T-cell (primary cell): ENCODE measurements around the gene THAP4. TPM values are rescaled to one million over a fixed set of nuclear protein-coding genes. Genes with fewer than 3 reads are reported as not detected.

Experiments used
- ATAC-seq, 4 experiments: fragments of 200-7000 bp in 3 of 4; fragments of 150-1000 bp in 1 of 4; cut with Tn5 transposase; replicated peaks in 1 of 4; 1 replicate in 3 of 4; 2 replicates in 1 of 4; pipeline ENCODE4 v1.10.0; 2021; ENCODE audit warnings: moderate library complexity in 3 of 4, mild to moderate bottlenecking in 2 of 4, moderate number of reproducible peaks in 1 of 4
- CTCF ChIA-PET, 2 donors: fragments of 300-600 bp; sonication (Branson Sonifier 250); formaldehyde crosslinking; loops; one replicate each; lab custom pipeline; 2022; ENCODE audit warnings: antibody characterized with exemption in 2 of 2; lab: Charles Lee
- POLR2A ChIA-PET, 2 donors: fragments of 300-600 bp; sonication (Branson Sonifier 250); formaldehyde crosslinking; loops; one replicate each; lab custom pipeline; 2022; ENCODE audit warnings: antibody characterized with exemption in 2 of 2; lab: Charles Lee
- DNase-seq, 35 experiments: peaks; one replicate each; pipeline versions ENCODE4 v3.0.0 to v3.0.0-alpha.2; 2013 to 2023
- H3K27ac ChIP-seq: one replicate; pipeline ENCODE4 v1.5.1; 2013; ENCODE audit warnings: low read length
- H3K27me3 ChIP-seq, 2 experiments: replicated peaks in 1 of 2; 1 replicate in 1 of 2; 2 replicates in 1 of 2; pipeline versions ENCODE4 v1.6.1 to v1.7.0; 2013; ENCODE audit warnings: low read length in 1 of 2, mixed read lengths in 1 of 2; ENCODE audit not compliant: control insufficient read depth in 2 of 2, insufficient read depth in 2 of 2; ENCODE audit errors: extremely low read depth in 1 of 2
- H3K36me3 ChIP-seq, 2 donors: 1 replicate in 1 of 2; 2 replicates in 1 of 2; pipeline versions ENCODE4 v1.6.1 to v1.7.0; 2013; ENCODE audit warnings: low read length in 1 of 2; ENCODE audit not compliant: control insufficient read depth in 2 of 2, insufficient read depth in 1 of 2; ENCODE audit errors: extremely low read depth in 1 of 2
- H3K4me1 ChIP-seq, 2 experiments: 1 replicate in 1 of 2; 2 replicates in 1 of 2; pipeline versions ENCODE4 v1.6.1 to v1.7.0; 2013; ENCODE audit warnings: low read length in 2 of 2, mixed read lengths in 1 of 2; ENCODE audit not compliant: insufficient read depth in 2 of 2, control insufficient read depth in 1 of 2; ENCODE audit errors: extremely low read depth in 1 of 2
- H3K4me3 ChIP-seq, 2 donors: 1 replicate in 1 of 2; 2 replicates in 1 of 2; pipeline versions ENCODE4 v1.5.1 to v1.7.0; 2013; ENCODE audit warnings: mild to moderate bottlenecking in 2 of 2, low read length in 1 of 2, moderate library complexity in 1 of 2; ENCODE audit not compliant: control insufficient read depth in 1 of 2; ENCODE audit errors: extremely low read depth in 1 of 2
- H3K9me3 ChIP-seq: 2 replicates; pipeline ENCODE4 v1.7.0; 2013
- H3K27ac Mint-ChIP-seq, 2 donors: one replicate each; pipeline ENCODE4 v1.8.0; 2020 to 2021; ENCODE audit warnings: mild to moderate bottlenecking in 2 of 2, mixed read lengths in 2 of 2
- H3K27me3 Mint-ChIP-seq, 2 donors: one replicate each; pipeline ENCODE4 v1.8.0; 2021 to 2022; ENCODE audit warnings: mixed read lengths in 2 of 2
- H3K36me3 Mint-ChIP-seq: one replicate; pipeline ENCODE4 v1.8.0; 2021; ENCODE audit warnings: mixed read lengths
- H3K4me1 Mint-ChIP-seq, 3 donors: one replicate each; pipeline ENCODE4 v1.8.0; 2020 to 2022; ENCODE audit warnings: mixed read lengths in 3 of 3, mild to moderate bottlenecking in 1 of 3
- H3K4me3 Mint-ChIP-seq, 3 donors: one replicate each; pipeline ENCODE4 v1.8.0; 2020 to 2022; ENCODE audit warnings: mild to moderate bottlenecking in 3 of 3, mixed read lengths in 3 of 3, moderate library complexity in 3 of 3
- H3K9me3 Mint-ChIP-seq, 3 donors: one replicate each; pipeline ENCODE4 v1.8.0; 2020 to 2022; ENCODE audit warnings: mixed read lengths in 3 of 3
- whole genome bisulfite sequencing: methylation state at CpG from one replicate; pipeline ENCODE4 v1.1.5; 2013; ENCODE audit warnings: missing lambda C conversion rate; ENCODE audit not compliant: insufficient coverage; 5-methylcytosine and 5-hydroxymethylcytosine counted together
- total RNA-seq, 35 experiments: library from RNA in 6 of 35; stranded (reverse) in 6 of 35; fragments of 120-200 nt in 1 of 35; gene quantifications; one replicate each; pipeline versions ENCODE4 v1.2.1 to v1.2.4 and lab custom pipeline; 2013 to 2026

THAP4 gene
- total RNA-seq, 5 donors from 2014 or later (not counting 1 experiment from before 2014, with no cell fraction given), result 27.3 to 34.5 (median 29.7) TPM

- H3K27ac Mint-ChIP-seq, result no peak overlapping the region
- H3K9me3 ChIP-seq, result no peaks in the 10 kb centered on the region
- H3K36me3 Mint-ChIP-seq, result no peaks in the 10 kb centered on the region
- WGBS, result 50% methylated on average over 20 of the region's 25 CpGs
- peaks cover 15 to 43% of the 10 kb centered on the region in 2 donors for H3K27me3 Mint-ChIP-seq
- H3K4me1 Mint-ChIP-seq, result no peaks in the 10 kb centered on the region
- H3K4me1 ChIP-seq, result no peaks in the 10 kb centered on the region
- CTCF ChIA-PET, result no interaction called here
- H3K9me3 Mint-ChIP-seq, result no peaks in the 10 kb centered on the region
- POLR2A ChIA-PET, result no interaction called here
- no peak overlapping the region for H3K4me3 Mint-ChIP-seq
- DNase-seq, result no peak
- no peaks in the 10 kb centered on the region for H3K36me3 ChIP-seq
- peaks cover 12 to 85% of the 10 kb centered on the region in 2 experiments for H3K27me3 ChIP-seq
- ATAC-seq, result no peak
- no peak overlapping the region for H3K4me3 ChIP-seq
- no peak overlapping the region for H3K27ac ChIP-seq
Measured at GRCh38 chr2:241546771-241547498, 90.0 kb downstream of the THAP4 start.

- Histone ChIP-seq H3K27ac (no peak overlapping the region), H3K27me3 (peaks cover 12 to 82% of the 10 kb centered on the region in 2 experiments), H3K4me1 (peaks cover 0 to 9% of the 10 kb centered on the region in 2 experiments), H3K36me3 (no peaks in the 10 kb centered on the region), H3K9me3 (no peaks in the 10 kb centered on the region), H3K4me3 (no peak overlapping the region)
- peaks cover 0 to under 1% (median 0%) of the 10 kb centered on the region in 3 donors for H3K4me1 Mint-ChIP-seq
- H3K27me3 Mint-ChIP-seq, result peaks cover 8 to 36% of the 10 kb centered on the region in 2 donors
- no peaks in the 10 kb centered on the region for H3K9me3 Mint-ChIP-seq
- H3K27ac Mint-ChIP-seq, result no peak overlapping the region
- ChIA-PET POLR2A (no interaction called here), CTCF (no interaction called here)
- H3K4me3 Mint-ChIP-seq, result no peak overlapping the region
- ATAC-seq (no peak), DNase-seq (no peak)
- no peaks in the 10 kb centered on the region for H3K36me3 Mint-ChIP-seq
- 83% methylated on average over 7 of the region's 12 CpGs for WGBS
Measured at GRCh38 chr2:241545523-241546473, 91.2 kb downstream of the THAP4 start.

DNA sequence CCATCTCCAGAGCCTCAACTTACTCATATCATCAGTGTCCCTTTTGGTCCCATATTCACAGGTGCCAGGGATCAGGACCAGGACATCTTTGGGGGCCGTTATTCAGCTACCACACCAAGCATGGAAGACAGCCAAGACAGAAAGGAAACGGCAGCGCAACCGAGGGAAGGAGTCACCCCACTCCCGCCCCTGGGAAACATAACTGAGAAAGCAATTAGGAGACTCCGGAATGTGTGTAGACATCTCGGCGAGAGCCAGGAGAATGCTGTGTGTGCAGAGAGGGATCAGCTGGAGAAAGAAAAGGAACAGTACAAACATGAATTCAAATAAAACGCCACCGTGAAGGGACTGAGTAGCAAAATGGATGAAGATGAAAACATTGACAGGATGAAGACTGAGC lies 91.9 kb downstream of the THAP4 start:
- Histone ChIP-seq H3K4me3 (no peak overlapping the region), H3K27me3 (peaks cover 12 to 82% of the 10 kb centered on the region in 2 experiments), H3K4me1 (peaks cover 0 to 14% of the 10 kb centered on the region in 2 experiments), H3K9me3 (no peaks in the 10 kb centered on the region), H3K27ac (no peak overlapping the region), H3K36me3 (no peaks in the 10 kb centered on the region)
- Mint-ChIP-seq H3K9me3 (no peaks in the 10 kb centered on the region), H3K27me3 (peaks cover 11 to 40% of the 10 kb centered on the region in 2 donors), H3K36me3 (no peaks in the 10 kb centered on the region), H3K4me3 (no peak overlapping the region), H3K4me1 (peaks cover 0 to 4% (median 3%) of the 10 kb centered on the region in 3 donors), H3K27ac (no peak overlapping the region)
- ChIA-PET POLR2A (no interaction called here), CTCF (no interaction called here)
- DNase-seq (no peak), ATAC-seq (no peak)
- 87% methylated on average over 8 of the region's 10 CpGs for WGBS

GRCh38 chr2:241542278-241542605 lies 94.7 kb downstream of the THAP4 start:
- H3K9me3 ChIP-seq, result no peaks in the 10 kb centered on the region
- DNase-seq, result no peak
- ATAC-seq, result no peak
- no peak overlapping the region for H3K27ac Mint-ChIP-seq
- H3K36me3 Mint-ChIP-seq, result no peaks in the 10 kb centered on the region
- H3K4me1 ChIP-seq, result peaks cover 0 to 14% of the 10 kb centered on the region in 2 experiments
- POLR2A ChIA-PET, result no interaction called here
- H3K4me1 Mint-ChIP-seq, result peaks cover 0 to 4% (median 3%) of the 10 kb centered on the region in 3 donors
- no peak overlapping the region for H3K4me3 ChIP-seq
- no peaks in the 10 kb centered on the region for H3K36me3 ChIP-seq
- H3K4me3 Mint-ChIP-seq, result peak overlapping the region in 1 of 3 donors; percentile 26
- 85% methylated on average over 14 of the region's 15 CpGs for WGBS
- H3K27me3 Mint-ChIP-seq, result peaks cover 12 to 32% of the 10 kb centered on the region in 2 donors
- H3K27me3 ChIP-seq, result peaks cover 12 to 77% of the 10 kb centered on the region in 2 experiments
- H3K27ac ChIP-seq, result no peak overlapping the region
- no peaks in the 10 kb centered on the region for H3K9me3 Mint-ChIP-seq
- CTCF ChIA-PET, result no interaction called here

- H3K4me3 ChIP-seq, result peak overlapping the region in 1 of 2 donors; percentile 41
- H3K27ac ChIP-seq, result no peak overlapping the region
- ChIA-PET POLR2A (no interaction called here), CTCF (no interaction called here)
- no peaks in the 10 kb centered on the region for H3K9me3 ChIP-seq
- WGBS, result 30% methylated on average over 51 of the region's 62 CpGs
- H3K27me3 Mint-ChIP-seq, result peaks cover 12 to 32% of the 10 kb centered on the region in 2 donors
- DNase-seq, result no peak
- no peak overlapping the region for H3K27ac Mint-ChIP-seq
- peaks cover 0 to 14% of the 10 kb centered on the region in 2 experiments for H3K4me1 ChIP-seq
- H3K36me3 ChIP-seq, result no peaks in the 10 kb centered on the region
- peak overlapping the region in 1 of 3 donors; percentile 26 for H3K4me3 Mint-ChIP-seq
- peak in 1 of 4 experiments; percentile 18 for ATAC-seq
- no peaks in the 10 kb centered on the region for H3K9me3 Mint-ChIP-seq
- peaks cover 0 to 4% (median 3%) of the 10 kb centered on the region in 3 donors for H3K4me1 Mint-ChIP-seq
- peaks cover 12 to 76% of the 10 kb centered on the region in 2 experiments for H3K27me3 ChIP-seq
- no peaks in the 10 kb centered on the region for H3K36me3 Mint-ChIP-seq
Measured at GRCh38 chr2:241541564-241542277, 95.2 kb downstream of the THAP4 start.
